ENCODE data around the gene MED26.

Gene MED26

DNA sequence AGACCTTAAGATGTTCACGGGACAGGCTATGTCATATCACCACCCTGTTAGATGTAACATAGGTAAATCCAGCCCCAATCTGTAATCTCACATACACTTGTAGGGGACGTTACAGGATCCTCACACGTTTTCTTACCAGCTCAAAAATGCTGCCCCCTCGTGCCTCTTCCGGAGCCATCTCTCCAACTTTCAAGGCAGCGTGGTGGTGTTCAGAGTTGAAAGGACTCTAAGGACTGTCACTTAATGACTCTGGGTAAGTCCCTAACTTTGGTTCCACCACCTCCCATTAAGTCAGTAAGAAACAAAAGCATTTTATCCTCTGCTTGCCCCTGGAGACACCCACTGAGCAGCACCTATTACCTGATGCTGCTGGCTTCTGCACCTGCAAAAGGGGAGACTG, 4.4 kb downstream of the MED26 start:
- H3K4me3 ChIP-seq (ENCODE audit: low read depth, low read length) = no peak overlapping the region
- TF ChIP-seq, protein P1, sequence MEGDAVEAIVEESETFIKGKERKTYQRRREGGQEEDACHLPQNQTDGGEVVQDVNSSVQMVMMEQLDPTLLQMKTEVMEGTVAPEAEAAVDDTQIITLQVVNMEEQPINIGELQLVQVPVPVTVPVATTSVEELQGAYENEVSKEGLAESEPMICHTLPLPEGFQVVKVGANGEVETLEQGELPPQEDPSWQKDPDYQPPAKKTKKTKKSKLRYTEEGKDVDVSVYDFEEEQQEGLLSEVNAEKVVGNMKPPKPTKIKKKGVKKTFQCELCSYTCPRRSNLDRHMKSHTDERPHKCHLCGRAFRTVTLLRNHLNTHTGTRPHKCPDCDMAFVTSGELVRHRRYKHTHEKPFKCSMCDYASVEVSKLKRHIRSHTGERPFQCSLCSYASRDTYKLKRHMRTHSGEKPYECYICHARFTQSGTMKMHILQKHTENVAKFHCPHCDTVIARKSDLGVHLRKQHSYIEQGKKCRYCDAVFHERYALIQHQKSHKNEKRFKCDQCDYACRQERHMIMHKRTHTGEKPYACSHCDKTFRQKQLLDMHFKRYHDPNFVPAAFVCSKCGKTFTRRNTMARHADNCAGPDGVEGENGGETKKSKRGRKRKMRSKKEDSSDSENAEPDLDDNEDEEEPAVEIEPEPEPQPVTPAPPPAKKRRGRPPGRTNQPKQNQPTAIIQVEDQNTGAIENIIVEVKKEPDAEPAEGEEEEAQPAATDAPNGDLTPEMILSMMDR (conservative IDR thresholded peaks at IDR 0.05; ENCODE audit: low read depth, low read length) = no peak
- no peak for DNase-seq (ENCODE audit: low read depth)

DNA sequence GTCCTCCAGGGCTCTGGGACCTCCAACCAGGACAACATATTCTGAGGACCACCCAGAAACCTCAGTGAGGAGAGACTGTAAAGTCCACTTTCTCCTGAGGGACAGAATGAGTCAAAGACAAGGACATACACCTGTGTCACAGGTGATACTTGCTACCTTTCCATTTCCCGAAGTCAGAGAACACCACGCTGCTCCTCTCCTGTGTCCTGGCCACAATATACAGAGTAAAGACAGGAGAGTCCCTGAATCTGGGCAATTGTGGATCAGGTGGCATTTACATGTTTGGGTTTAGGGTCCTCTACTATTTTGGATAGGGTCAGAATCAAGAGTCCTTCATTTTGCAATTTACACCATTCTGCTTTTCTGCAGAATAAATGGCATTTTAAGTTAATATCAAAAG, 4.9 kb downstream of the MED26 start:
- TF ChIP-seq, protein P1 (conservative IDR thresholded peaks at IDR 0.05; ENCODE audit: low read depth, low read length) = no peak
- no peak overlapping the region for H3K4me3 ChIP-seq (ENCODE audit: low read depth, low read length)

DNA sequence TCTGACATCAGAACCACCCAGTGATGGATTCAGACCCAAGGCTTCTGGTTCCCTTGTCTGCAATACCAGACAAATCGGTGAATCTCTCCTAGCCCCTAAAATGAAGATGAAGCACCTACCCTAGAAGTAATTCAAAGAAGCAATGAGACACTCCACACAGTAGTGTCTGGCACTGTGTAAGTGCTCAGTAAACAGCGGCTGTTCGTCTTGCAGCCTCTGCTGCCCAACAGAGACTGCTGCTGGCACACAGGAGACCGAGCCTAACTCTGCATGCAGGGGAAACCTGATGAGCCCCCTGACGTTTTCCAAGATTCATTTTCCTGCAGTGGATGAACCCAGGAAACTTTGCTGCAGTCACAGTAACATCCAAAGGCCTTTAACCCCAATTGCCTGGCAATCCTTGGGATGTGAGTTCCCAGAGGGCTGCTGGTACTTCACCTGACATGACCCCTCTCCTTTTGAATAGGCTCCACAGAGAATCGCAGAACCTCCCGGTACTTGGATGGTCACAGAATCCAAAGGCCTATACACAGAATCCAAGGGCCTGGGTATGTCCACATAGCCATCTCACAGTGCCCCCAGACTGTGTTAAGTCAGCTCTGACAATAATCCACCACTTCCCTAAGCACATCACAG, 6.7 kb downstream of the MED26 start:
- TF ChIP-seq, protein P1 (conservative IDR thresholded peaks at IDR 0.05; ENCODE audit: low read depth, low read length) = no peak
- no peak for DNase-seq (ENCODE audit: low read depth)
- no peak overlapping the region for H3K4me3 ChIP-seq (ENCODE audit: low read depth, low read length)

More for the DNA sequence above, 4.9 kb downstream of the MED26 start:
- no peak for DNase-seq (ENCODE audit: low read depth)

DNA sequence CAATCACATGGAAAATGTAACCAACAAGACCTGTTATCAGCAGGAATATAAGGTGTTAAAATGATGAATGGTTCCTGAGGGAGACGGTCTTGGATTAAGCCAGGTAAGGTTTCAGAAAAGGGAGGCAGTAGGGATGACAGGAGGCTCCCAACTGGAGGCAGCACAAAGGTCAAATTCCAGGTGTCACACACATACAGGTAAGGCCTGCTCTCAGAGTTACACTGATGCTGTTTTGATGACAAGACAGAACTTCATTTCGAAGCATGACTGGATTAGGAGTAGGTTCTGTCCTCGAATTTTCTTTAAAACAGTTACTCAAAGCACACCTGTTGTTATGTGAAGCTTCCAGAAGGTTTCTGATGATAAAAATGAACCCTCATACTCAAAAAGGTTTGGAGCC, 7.4 kb downstream of the MED26 start:
- TF ChIP-seq, protein P1 (conservative IDR thresholded peaks at IDR 0.05; ENCODE audit: low read depth, low read length) = no peak
- H3K4me3 ChIP-seq (ENCODE audit: low read depth, low read length) = no peak overlapping the region
- no peak for DNase-seq (ENCODE audit: low read depth)

DNA sequence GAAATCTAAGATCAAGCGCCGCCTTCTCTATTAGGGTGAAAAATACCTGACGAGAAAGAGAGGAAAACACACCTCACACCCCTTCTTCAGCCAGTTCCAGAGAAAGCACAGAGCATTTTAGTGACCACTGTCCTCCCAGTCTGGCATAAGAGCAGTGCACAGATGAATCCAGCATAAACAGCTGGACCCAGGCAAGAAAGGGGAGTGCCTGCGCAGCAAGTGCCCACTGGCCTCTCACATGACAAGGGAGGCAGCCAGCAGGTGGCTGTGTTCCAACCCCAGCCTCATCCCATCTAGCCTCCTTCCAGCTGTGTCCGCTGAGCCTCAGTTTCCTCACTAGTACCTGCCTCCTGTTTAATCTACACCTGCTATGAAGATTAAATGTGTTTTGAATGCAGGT, 8.0 kb downstream of the MED26 start:
- TF ChIP-seq, protein P1 (conservative IDR thresholded peaks at IDR 0.05; ENCODE audit: low read depth, low read length) = no peak
- no peak for DNase-seq (ENCODE audit: low read depth)
- no peak overlapping the region for H3K4me3 ChIP-seq (ENCODE audit: low read depth, low read length)

DNA sequence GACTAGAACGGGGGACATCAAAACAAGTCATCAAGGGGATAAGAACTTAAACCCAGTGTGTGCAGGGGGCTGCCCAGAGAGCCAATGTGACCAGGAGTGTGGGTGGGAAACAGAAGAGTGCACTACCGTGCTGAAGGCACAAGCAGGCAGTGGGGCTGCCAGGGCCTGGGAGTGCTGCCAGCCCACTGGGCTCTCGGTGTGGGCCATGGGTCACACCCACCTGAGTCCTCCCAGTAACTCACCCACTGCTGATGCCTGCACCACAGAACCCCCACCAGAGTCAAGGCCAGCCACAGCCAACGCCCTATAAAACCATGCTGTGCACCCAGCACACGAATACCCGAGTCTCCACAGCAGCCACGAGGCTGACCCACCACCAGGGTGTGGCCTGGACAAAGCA, 8.5 kb downstream of the MED26 start:
- DNase-seq (ENCODE audit: low read depth) = no peak
- no peak overlapping the region for H3K4me3 ChIP-seq (ENCODE audit: low read depth, low read length)
- TF ChIP-seq, protein P1 (conservative IDR thresholded peaks at IDR 0.05; ENCODE audit: low read depth, low read length) = no peak

DNA sequence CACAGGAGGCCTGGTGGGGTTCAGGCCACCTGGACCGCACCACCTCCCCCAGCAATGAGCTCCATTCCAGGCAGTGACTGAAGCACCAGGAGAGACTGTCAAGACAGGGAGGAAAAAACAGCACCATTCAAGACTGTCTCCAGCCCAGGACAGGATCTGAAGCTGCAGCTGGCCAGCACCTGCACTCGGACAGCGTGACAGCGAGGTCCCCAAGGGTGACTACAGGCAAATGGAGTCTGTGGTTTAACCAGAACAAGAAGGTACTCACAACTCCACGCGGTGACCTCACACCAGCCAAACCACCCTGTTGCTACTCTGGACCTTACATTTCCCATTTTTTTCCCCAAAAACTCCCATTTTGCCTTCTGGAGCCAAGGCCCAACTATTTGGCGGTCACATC, 9.8 kb downstream of the MED26 start:
- no peak overlapping the region for H3K4me3 ChIP-seq (ENCODE audit: low read depth, low read length)
- no peak for DNase-seq (ENCODE audit: low read depth)
- TF ChIP-seq, protein P1 (conservative IDR thresholded peaks at IDR 0.05; ENCODE audit: low read depth, low read length) = no peak
